Fibroblast of lung (primary cell): Measurements from ENCODE around the gene SLC38A3. TPM values are rescaled to one million over a fixed set of nuclear protein-coding genes. Genes with fewer than 3 reads are reported as not detected.
"Not testable (repeated sequence)": the region's sequence is repeated elsewhere in the genome, so short reads cannot be mapped to it uniquely, and the experiment has no call there.

ENCODE experiments used
- DNase-seq, 2 donors: peaks; one replicate each; pipeline versions ENCODE4 v3.0.0 to v3.0.0-alpha.2; 2010; ENCODE audit warnings: low read depth in 2 of 2
- H2AFZ ChIP-seq: 2 replicates; pipeline ENCODE4 v1.5.1; 2012; ENCODE audit warnings: low read length, control low read depth, inconsistent platforms
- H3K27ac ChIP-seq: 2 replicates; pipeline ENCODE4 v1.5.1; 2011; ENCODE audit warnings: low read length, control low read depth; ENCODE audit not compliant: insufficient read depth
- H3K27me3 ChIP-seq: 2 replicates; pipeline ENCODE4 v1.5.1; 2011; ENCODE audit warnings: mild to moderate bottlenecking, low read length; ENCODE audit not compliant: control insufficient read depth, insufficient read depth
- H3K36me3 ChIP-seq: 2 replicates; pipeline ENCODE4 v1.5.1; 2011; ENCODE audit warnings: low read length; ENCODE audit not compliant: control insufficient read depth, insufficient read depth
- H3K4me1 ChIP-seq: 2 replicates; pipeline ENCODE4 v1.5.1; 2011; ENCODE audit warnings: low read length; ENCODE audit not compliant: control insufficient read depth, insufficient read depth; ENCODE audit errors: extremely low read depth
- H3K4me2 ChIP-seq: 2 replicates; pipeline ENCODE4 v1.5.1; 2011; ENCODE audit warnings: low read length, control low read depth; ENCODE audit not compliant: insufficient read depth; ENCODE audit errors: extremely low read depth
- H3K4me3 ChIP-seq, 4 experiments: fragments of 200-600 bp in 1 of 4; sonication (generic) in 1 of 4; replicated peaks in 1 of 4; 2 replicates each; pipeline ENCODE4 v1.5.1; 2011 to 2016; ENCODE audit warnings: low read length in 4 of 4, low read depth in 3 of 4, mild to moderate bottlenecking in 3 of 4, control low read depth in 2 of 4, inconsistent platforms in 1 of 4, mixed read lengths in 1 of 4; ENCODE audit not compliant: insufficient read depth in 1 of 4; ENCODE audit errors: control extremely low read depth in 1 of 4
- H3K79me2 ChIP-seq: 2 replicates; pipeline ENCODE4 v1.5.1; 2012; ENCODE audit warnings: mild to moderate bottlenecking, low read length, inconsistent platforms; ENCODE audit not compliant: control insufficient read depth, insufficient read depth
- H3K9ac ChIP-seq: 2 replicates; pipeline ENCODE4 v1.5.1; 2011; ENCODE audit warnings: mild to moderate bottlenecking, low read length, control low read depth; ENCODE audit not compliant: insufficient read depth
- H3K9me3 ChIP-seq: 2 replicates; pipeline ENCODE4 v1.5.1; 2012; ENCODE audit warnings: low read depth, low read length; ENCODE audit not compliant: control insufficient read depth, insufficient read depth
- H4K20me1 ChIP-seq: 2 replicates; pipeline ENCODE4 v1.5.1; 2011; ENCODE audit warnings: low read length; ENCODE audit not compliant: control insufficient read depth, insufficient read depth; ENCODE audit errors: extremely low read depth
- EZH2 ChIP-seq: IDR thresholded peaks from 2 replicates; pipeline ENCODE4 v1.5.1; 2012; ENCODE audit warnings: low read length, control low read depth, mild to moderate bottlenecking; ENCODE audit errors: missing control alignments
- polyA plus RNA-seq, 2 donors: library from polyadenylated mRNA; depleted of rRNA in 1 of 2; stranded (reverse) in 1 of 2; unstranded in 1 of 2; fragments of >200 nt; gene quantifications; 2 replicates each; pipeline ENCODE4 v1.2.1, GENCODE V29; 2011 to 2012; ENCODE audit warnings: missing spikeins in 1 of 2
- total RNA-seq: library from RNA; depleted of rRNA; stranded (reverse); fragments of >200 nt; gene quantifications from 2 replicates; pipeline ENCODE4 v1.2.1, GENCODE V29; 2014
- TF ChIP-seq, protein P1 (sequence below), 2 donors: IDR thresholded peaks in 1 of 2; conservative IDR thresholded peaks in 1 of 2; 1 replicate in 1 of 2; 2 replicates in 1 of 2; pipeline ENCODE4 v1.5.1; 2011 to 2012; ENCODE audit warnings: low read length in 2 of 2, control low read depth in 1 of 2, inconsistent platforms in 1 of 2, low read depth in 1 of 2, mild to moderate bottlenecking in 1 of 2

The SLC38A3 gene
- total and polyA plus RNA-seq, 2 donors (not counting 1 experiment from before 2014, with no cell fraction given): 0.02 TPM; not detected in 1

DNA sequence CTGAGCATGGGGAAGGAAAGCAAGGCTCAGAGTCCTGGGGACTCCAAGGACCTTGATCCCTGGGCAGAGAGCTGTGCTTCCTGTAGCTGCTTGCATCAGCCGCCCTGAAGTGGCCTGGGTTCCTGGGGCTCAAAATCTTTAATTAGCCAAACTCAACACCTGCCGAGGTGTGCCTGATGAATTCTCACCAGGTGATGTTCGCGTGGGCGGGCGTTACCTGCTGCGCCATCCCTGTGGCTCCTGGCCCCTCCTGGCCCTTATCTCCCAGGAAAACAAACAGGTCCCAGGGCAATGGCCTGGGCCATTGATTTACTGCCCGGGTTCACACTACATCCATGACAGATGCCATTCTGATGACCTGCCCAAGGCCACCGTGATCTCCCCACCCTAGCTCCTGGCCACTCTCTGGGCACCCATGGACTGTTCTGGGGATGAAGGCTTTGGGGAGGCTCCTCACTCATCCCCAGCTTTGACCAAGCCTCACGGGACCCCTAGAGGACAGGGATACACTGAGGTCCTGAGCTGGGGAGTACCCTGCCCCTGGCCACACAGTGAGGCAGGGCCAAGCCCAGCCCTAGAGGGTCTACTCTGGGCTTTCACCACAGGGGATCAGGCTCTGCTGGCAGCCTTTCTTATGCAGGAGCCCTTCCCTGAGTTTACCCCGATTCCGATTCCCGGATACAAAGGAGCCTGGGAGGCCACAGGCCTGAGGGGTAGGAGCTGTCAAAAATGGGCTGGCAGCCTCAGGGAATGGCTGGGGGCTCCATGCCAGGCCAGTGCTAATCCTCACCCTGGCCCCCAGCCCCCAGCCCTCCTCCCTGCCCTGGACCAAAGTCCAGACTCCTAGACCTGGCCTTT is 5.7 kb downstream of the SLC38A3 start:
- H3K9me3 ChIP-seq: no peaks in the 10 kb centered on the region
- H3K9ac ChIP-seq: no peak overlapping the region
- no peak overlapping the region for H2AFZ ChIP-seq
- H3K4me3 ChIP-seq: no peak overlapping the region
- peaks cover 5% of the 10 kb centered on the region for H3K27me3 ChIP-seq
- H3K4me1 ChIP-seq: no peaks in the 10 kb centered on the region
- DNase-seq: no peak
- no peak overlapping the region for H3K4me2 ChIP-seq
- H3K27ac ChIP-seq: no peak overlapping the region
- H3K36me3 ChIP-seq: no peaks in the 10 kb centered on the region
- H4K20me1 ChIP-seq: no peaks in the 10 kb centered on the region
- H3K79me2 ChIP-seq: no peaks in the 10 kb centered on the region
- no peak for TF ChIP-seq EZH2
- TF ChIP-seq, protein P1, sequence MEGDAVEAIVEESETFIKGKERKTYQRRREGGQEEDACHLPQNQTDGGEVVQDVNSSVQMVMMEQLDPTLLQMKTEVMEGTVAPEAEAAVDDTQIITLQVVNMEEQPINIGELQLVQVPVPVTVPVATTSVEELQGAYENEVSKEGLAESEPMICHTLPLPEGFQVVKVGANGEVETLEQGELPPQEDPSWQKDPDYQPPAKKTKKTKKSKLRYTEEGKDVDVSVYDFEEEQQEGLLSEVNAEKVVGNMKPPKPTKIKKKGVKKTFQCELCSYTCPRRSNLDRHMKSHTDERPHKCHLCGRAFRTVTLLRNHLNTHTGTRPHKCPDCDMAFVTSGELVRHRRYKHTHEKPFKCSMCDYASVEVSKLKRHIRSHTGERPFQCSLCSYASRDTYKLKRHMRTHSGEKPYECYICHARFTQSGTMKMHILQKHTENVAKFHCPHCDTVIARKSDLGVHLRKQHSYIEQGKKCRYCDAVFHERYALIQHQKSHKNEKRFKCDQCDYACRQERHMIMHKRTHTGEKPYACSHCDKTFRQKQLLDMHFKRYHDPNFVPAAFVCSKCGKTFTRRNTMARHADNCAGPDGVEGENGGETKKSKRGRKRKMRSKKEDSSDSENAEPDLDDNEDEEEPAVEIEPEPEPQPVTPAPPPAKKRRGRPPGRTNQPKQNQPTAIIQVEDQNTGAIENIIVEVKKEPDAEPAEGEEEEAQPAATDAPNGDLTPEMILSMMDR (conservative IDR thresholded peaks at IDR 0.05 in 1 of 2, IDR thresholded peaks at IDR 0.05 in 1 of 2; ENCODE audit: low read depth in 1 of 2, low read length in 2 of 2): no peak

GRCh38 chr3:50211368-50211717 is 6.3 kb downstream of the SLC38A3 start:
- not testable (repeated sequence) for H3K9ac ChIP-seq, H3K79me2 ChIP-seq, H2AFZ ChIP-seq, H3K4me3 ChIP-seq, H3K27ac ChIP-seq, H3K9me3 ChIP-seq, H4K20me1 ChIP-seq, DNase-seq, H3K27me3 ChIP-seq, H3K4me1 ChIP-seq, H3K36me3 ChIP-seq, H3K4me2 ChIP-seq

- H3K36me3 ChIP-seq: no peaks in the 10 kb centered on the region
- TF ChIP-seq EZH2: no peak
- TF ChIP-seq, protein P1 (conservative IDR thresholded peaks at IDR 0.05 in 1 of 2, IDR thresholded peaks at IDR 0.05 in 1 of 2; ENCODE audit: low read depth in 1 of 2, low read length in 2 of 2): no peak
- H3K4me3 ChIP-seq: no peak overlapping the region
- no peaks in the 10 kb centered on the region for H3K79me2 ChIP-seq
- no peaks in the 10 kb centered on the region for H3K9me3 ChIP-seq
- no peak overlapping the region for H3K27ac ChIP-seq
- H3K9ac ChIP-seq: no peak overlapping the region
- no peaks in the 10 kb centered on the region for H3K27me3 ChIP-seq
- H2AFZ ChIP-seq: no peak overlapping the region
- H4K20me1 ChIP-seq: no peaks in the 10 kb centered on the region
- no peaks in the 10 kb centered on the region for H3K4me1 ChIP-seq
- H3K4me2 ChIP-seq: no peak overlapping the region
- DNase-seq: peak in 1 of 2 donors; percentile 37
Measured at GRCh38 chr3:50211930-50212329, 6.9 kb downstream of the SLC38A3 start.
